OCI-LY7 (cell line): ENCODE measurements around the gene TBC1D3K. TPM values are rescaled to one million over a fixed set of nuclear protein-coding genes. Genes with fewer than 3 reads are reported as not detected.
"Not testable (repeated sequence)": the region's sequence is repeated elsewhere in the genome, so short reads cannot be mapped to it uniquely, and the experiment has no call there.

ENCODE experiments used
- BruUV-seq: library from RNA; stranded (reverse); fragments of 400-500 nt; replicated peaks from 2 replicates; lab custom pipeline; 2021; lab: Mats Ljungman, UMichigan
- CTCF ChIA-PET: fragments of 300-600 bp; sonication (Branson Sonifier 250); formaldehyde crosslinking; loops from one replicate; lab custom pipeline; 2022; ENCODE audit warnings: antibody characterized with exemption; ENCODE audit not compliant: unreplicated experiment; lab: Charles Lee
- POLR2A ChIA-PET: fragments of 300-600 bp; sonication (Branson Sonifier 250); formaldehyde crosslinking; loops from one replicate; lab custom pipeline; 2022; ENCODE audit warnings: antibody characterized with exemption; lab: Charles Lee
- DNase-seq: peaks from one replicate; pipeline ENCODE4 v3.0.0-alpha.2; 2015; ENCODE audit warnings: low spot score
- H2AFZ ChIP-seq: fragments of 200-600 bp; sonication (generic), shearing (Covaris generic); 2 replicates; pipeline ENCODE4 v1.6.1; 2014; ENCODE audit warnings: mild to moderate bottlenecking, antibody characterized with exemption, low read length, moderate library complexity
- H3K27ac ChIP-seq: fragments of 200-600 bp; sonication (generic); 2 replicates; pipeline ENCODE4 v1.5.1; 2014; ENCODE audit warnings: mixed run types, low read depth, mild to moderate bottlenecking, moderate library complexity, low read length, inconsistent platforms; ENCODE audit not compliant: poor library complexity, severe bottlenecking
- H3K36me3 ChIP-seq: fragments of 200-600 bp; sonication (generic); 2 replicates; pipeline ENCODE4 v1.6.1; 2014; ENCODE audit warnings: mild to moderate bottlenecking, antibody characterized with exemption, low read length, moderate library complexity, mixed read lengths; ENCODE audit not compliant: insufficient read depth
- H3K4me1 ChIP-seq: fragments of 200-600 bp; sonication (generic); 2 replicates; pipeline ENCODE4 v1.5.1; 2014; ENCODE audit warnings: mild to moderate bottlenecking, low read length; ENCODE audit not compliant: insufficient read depth, poor library complexity, severe bottlenecking
- H3K4me2 ChIP-seq: fragments of 200-600 bp; sonication (generic); 2 replicates; pipeline ENCODE4 v1.6.1; 2014; ENCODE audit warnings: mild to moderate bottlenecking, low read length
- H3K4me3 ChIP-seq: fragments of 200-600 bp; sonication (generic); 2 replicates; pipeline ENCODE4 v1.5.1; 2014; ENCODE audit warnings: mild to moderate bottlenecking, low read depth, low read length; ENCODE audit not compliant: poor library complexity, severe bottlenecking
- H3K79me2 ChIP-seq: fragments of 200-600 bp; sonication (generic); 2 replicates; pipeline ENCODE4 v1.6.1; 2016; ENCODE audit warnings: low read depth, mild to moderate bottlenecking, low read length, moderate library complexity, mixed read lengths; ENCODE audit not compliant: insufficient read depth
- H3K9me2 ChIP-seq: fragments of 200-600 bp; sonication (generic); 2 replicates; pipeline ENCODE4 v1.6.1; 2016; ENCODE audit warnings: mild to moderate bottlenecking, low read length, mixed read lengths; ENCODE audit not compliant: insufficient read depth
- H3K9me3 ChIP-seq: fragments of 200-600 bp; sonication (generic); 2 replicates; pipeline ENCODE4 v1.6.1; 2014; ENCODE audit warnings: mild to moderate bottlenecking, mixed run types, low read length, mixed read lengths
- H4K20me1 ChIP-seq: fragments of 200-600 bp; sonication (generic); 2 replicates; pipeline ENCODE4 v1.6.1; 2014; ENCODE audit warnings: mild to moderate bottlenecking, antibody characterized with exemption, low read length, moderate library complexity, mixed read lengths; ENCODE audit not compliant: insufficient read depth
- EZH2phosphoT487 ChIP-seq: fragments of 200-600 bp; sonication (generic); IDR thresholded peaks from 2 replicates; pipeline ENCODE4 v1.6.1; 2018; ENCODE audit warnings: low read depth, borderline replicate concordance, mild to moderate bottlenecking, mixed run types, antibody characterized with exemption, low read length, moderate library complexity, mixed read lengths
- intact Hi-C: fragments of 100-400 bp; cut with micrococcal nuclease; formaldehyde crosslinking; loops from one replicate; pipeline ENCODE4 v1.10.0; 2022; ENCODE audit not compliant: unreplicated experiment
- small RNA-seq: library from RNA; depleted of rRNA; stranded (forward); fragments of <200 nt; gene quantifications from one replicate; pipeline ENCODE3, GENCODE V24; 2014
- total RNA-seq, 2 experiments: library from RNA; depleted of rRNA in 1 of 2; stranded (reverse); fragments of >200 nt in 1 of 2; shearing (Covaris generic) in 1 of 2; gene quantifications; 2 replicates each; pipeline ENCODE4 v1.2.3, GENCODE V29; 2014 to 2022
- TF ChIP-seq, protein P1 (sequence below): fragments of 200-600 bp; sonication (generic); conservative IDR thresholded peaks from 2 replicates; pipeline ENCODE4 v1.5.1; 2014; ENCODE audit warnings: mild to moderate bottlenecking, antibody characterized with exemption, low read length, moderate library complexity, mixed read lengths

TBC1D3K gene
- total RNA-seq, 2 experiments from 2014 or later = not detected

DNA sequence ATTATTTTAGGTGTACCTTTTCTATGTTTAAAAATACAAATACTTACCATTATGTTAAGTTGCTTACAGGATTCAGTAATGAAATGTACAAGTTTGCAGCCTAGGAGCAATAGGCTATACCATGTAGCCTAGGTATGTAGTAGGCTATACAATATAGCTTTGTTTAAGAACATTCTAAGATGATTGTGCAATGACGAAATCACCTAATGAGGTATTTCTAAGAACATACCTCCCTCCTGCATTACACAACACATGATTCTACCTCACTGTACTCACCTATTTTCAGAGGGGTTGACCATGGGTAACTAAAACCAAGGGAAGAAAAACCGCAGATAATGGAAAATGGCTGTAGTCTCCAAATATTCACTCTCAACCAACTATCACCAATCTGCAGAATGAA lies 35.3 kb upstream of the TBC1D3K start:
- Histone ChIP-seq H3K79me2 (no peaks in the 10 kb centered on the region), H3K4me1 (no peaks in the 10 kb centered on the region), H3K27ac (no peak overlapping the region), H3K9me3 (no peaks in the 10 kb centered on the region), H3K9me2 (no peaks in the 10 kb centered on the region), H3K4me3 (no peak overlapping the region), H3K4me2 (no peak overlapping the region), H3K36me3 (no peaks in the 10 kb centered on the region), H4K20me1 (no peaks in the 10 kb centered on the region), H2AFZ (no peak overlapping the region)
- CTCF ChIA-PET = no interaction called here
- POLR2A ChIA-PET = no interaction called here
- TF ChIP-seq, protein P1, sequence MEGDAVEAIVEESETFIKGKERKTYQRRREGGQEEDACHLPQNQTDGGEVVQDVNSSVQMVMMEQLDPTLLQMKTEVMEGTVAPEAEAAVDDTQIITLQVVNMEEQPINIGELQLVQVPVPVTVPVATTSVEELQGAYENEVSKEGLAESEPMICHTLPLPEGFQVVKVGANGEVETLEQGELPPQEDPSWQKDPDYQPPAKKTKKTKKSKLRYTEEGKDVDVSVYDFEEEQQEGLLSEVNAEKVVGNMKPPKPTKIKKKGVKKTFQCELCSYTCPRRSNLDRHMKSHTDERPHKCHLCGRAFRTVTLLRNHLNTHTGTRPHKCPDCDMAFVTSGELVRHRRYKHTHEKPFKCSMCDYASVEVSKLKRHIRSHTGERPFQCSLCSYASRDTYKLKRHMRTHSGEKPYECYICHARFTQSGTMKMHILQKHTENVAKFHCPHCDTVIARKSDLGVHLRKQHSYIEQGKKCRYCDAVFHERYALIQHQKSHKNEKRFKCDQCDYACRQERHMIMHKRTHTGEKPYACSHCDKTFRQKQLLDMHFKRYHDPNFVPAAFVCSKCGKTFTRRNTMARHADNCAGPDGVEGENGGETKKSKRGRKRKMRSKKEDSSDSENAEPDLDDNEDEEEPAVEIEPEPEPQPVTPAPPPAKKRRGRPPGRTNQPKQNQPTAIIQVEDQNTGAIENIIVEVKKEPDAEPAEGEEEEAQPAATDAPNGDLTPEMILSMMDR = no peak
- TF ChIP-seq EZH2phosphoT487 = no peak
- BruUV-seq = no TSS peak
- DNase-seq = no peak
- intact Hi-C loops = no loop called here

DNA sequence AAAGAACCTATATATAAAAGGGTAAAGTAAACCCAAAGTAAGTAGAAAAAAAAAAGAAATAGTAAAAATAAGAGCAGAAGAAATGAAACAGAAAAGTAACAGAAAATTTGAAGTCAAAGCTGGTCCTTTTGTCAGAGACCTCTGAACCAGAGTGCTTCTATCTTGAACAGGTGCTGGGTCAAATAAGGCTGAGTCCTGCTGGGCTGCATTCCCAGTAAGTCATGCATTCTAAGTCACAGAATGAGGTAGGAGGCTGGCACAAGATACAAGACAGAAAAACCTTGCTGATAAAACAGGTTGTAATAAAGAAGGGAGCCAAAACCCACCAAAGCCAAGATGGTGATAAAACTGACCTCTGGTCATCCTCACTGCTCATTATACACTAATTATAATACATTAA lies 27.3 kb upstream of the TBC1D3K start:
- POLR2A ChIA-PET, H3K79me2 ChIP-seq, DNase-seq, BruUV-seq, H4K20me1 ChIP-seq, H3K9me2 ChIP-seq, intact Hi-C loops, H3K4me1 ChIP-seq, CTCF ChIA-PET, H3K9me3 ChIP-seq, H3K4me2 ChIP-seq, H3K4me3 ChIP-seq, H3K27ac ChIP-seq, H3K36me3 ChIP-seq, H2AFZ ChIP-seq: not testable (repeated sequence)

Small RNA genes within 50 kb of the gene (small RNA-seq; reads per million reads assigned to genes)
- gene RF00001 = not detected
- not detected for gene RNU6-489P

Other genes starting within 250 kb of the TBC1D3K start
- gene HNF1B, start 179.4 kb upstream of the TBC1D3K start, total RNA-seq (2014; rRNA removed; shearing (Covaris generic)) = not detected in 2 replicates
- not detected in 2 replicates for gene HNF1B, start 179.4 kb upstream of the TBC1D3K start, total RNA-seq (2022)
- gene TBC1D3L, start 64.6 kb downstream of the TBC1D3K start, total RNA-seq (2014; rRNA removed; shearing (Covaris generic)) = 10.7 and 16.3 TPM in 2 replicates
- gene TBC1D3L, start 64.6 kb downstream of the TBC1D3K start, total RNA-seq (2022) = 20.0 and 25.9 TPM in 2 replicates
- 0.21 TPM in 1 of 2 replicates, not detected in the other for gene TBC1D3D, start 79.6 kb downstream of the TBC1D3K start, total RNA-seq (2014; rRNA removed; shearing (Covaris generic))
- 0.63 and 1.5 TPM in 2 replicates for gene TBC1D3D, start 79.6 kb downstream of the TBC1D3K start, total RNA-seq (2022)
- gene TBC1D3C, start 144.2 kb downstream of the TBC1D3K start, total RNA-seq (2014; rRNA removed; shearing (Covaris generic)) = not detected in 2 replicates
- not detected in 2 replicates for gene TBC1D3C, start 144.2 kb downstream of the TBC1D3K start, total RNA-seq (2022)
- gene TBC1D3E, start 203.5 kb downstream of the TBC1D3K start, total RNA-seq (2014; rRNA removed; shearing (Covaris generic)) = not detected in 2 replicates
- not detected in 2 replicates for gene TBC1D3E, start 203.5 kb downstream of the TBC1D3K start, total RNA-seq (2022)